Duodenal mucosa (tissue), 2 donors: ENCODE results near the gene SETSIP.
"Not testable (repeated sequence)": the region's sequence is repeated elsewhere in the genome, so short reads cannot be mapped to it uniquely, and the experiment has no call there.

Experiments used
- H3K27ac ChIP-seq: one replicate; pipeline ENCODE4 v1.7.0; 2013; ENCODE audit warnings: low read depth, low read length
- H3K27me3 ChIP-seq, 2 donors: one replicate each; pipeline ENCODE4 v1.7.0; 2013; ENCODE audit warnings: low read length in 2 of 2, control low read depth in 1 of 2; ENCODE audit not compliant: insufficient read depth in 2 of 2, control insufficient read depth in 1 of 2
- H3K36me3 ChIP-seq, 2 donors: one replicate each; pipeline ENCODE4 v1.7.0; 2013; ENCODE audit warnings: low read length in 2 of 2, control low read depth in 1 of 2; ENCODE audit not compliant: insufficient read depth in 2 of 2, control insufficient read depth in 1 of 2
- H3K4me1 ChIP-seq, 2 donors: one replicate each; pipeline ENCODE4 v1.7.0; 2013; ENCODE audit warnings: low read length in 2 of 2, control low read depth in 1 of 2; ENCODE audit not compliant: insufficient read depth in 2 of 2, control insufficient read depth in 1 of 2
- H3K4me3 ChIP-seq, 2 donors: one replicate each; pipeline ENCODE4 v1.7.0; 2013; ENCODE audit warnings: low read length in 2 of 2, low read depth in 1 of 2
- H3K9ac ChIP-seq, 2 donors: one replicate each; pipeline ENCODE4 v1.7.0; 2013; ENCODE audit warnings: low read length in 2 of 2, low read depth in 1 of 2
- H3K9me3 ChIP-seq, 2 donors: one replicate each; pipeline ENCODE4 v1.7.0; 2013; ENCODE audit warnings: low read length in 2 of 2, control low read depth in 1 of 2; ENCODE audit not compliant: control insufficient read depth in 1 of 2

SETSIP gene

DNA sequence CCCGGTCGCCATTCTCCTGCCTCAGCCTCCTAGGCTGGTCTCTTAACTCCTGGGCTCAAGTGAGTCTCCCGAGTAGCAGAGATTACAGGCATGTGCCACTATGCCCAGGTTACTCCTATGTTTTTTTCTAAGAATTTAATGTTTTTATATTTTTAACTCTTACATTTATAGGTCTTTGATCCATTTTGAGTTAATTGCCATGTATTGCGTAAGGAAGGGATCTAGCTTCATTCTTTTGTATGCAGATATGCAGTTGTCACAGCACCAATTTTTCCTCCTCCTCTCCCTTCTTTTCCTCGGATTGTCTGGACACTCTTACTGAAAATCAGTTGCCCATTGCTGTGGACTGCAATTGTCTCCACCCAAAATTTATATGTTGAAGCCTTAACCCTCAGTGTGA lies 16.4 kb upstream of the SETSIP start:
- H3K27me3 ChIP-seq: no peaks in the 10 kb centered on the region
- H3K27ac ChIP-seq: no peak overlapping the region
- peaks cover 0 to 2% of the 10 kb centered on the region in 2 donors for H3K9me3 ChIP-seq
- H3K4me3 ChIP-seq: no peak overlapping the region
- no peak overlapping the region for H3K9ac ChIP-seq
- no peaks in the 10 kb centered on the region for H3K36me3 ChIP-seq
- H3K4me1 ChIP-seq: no peaks in the 10 kb centered on the region

DNA sequence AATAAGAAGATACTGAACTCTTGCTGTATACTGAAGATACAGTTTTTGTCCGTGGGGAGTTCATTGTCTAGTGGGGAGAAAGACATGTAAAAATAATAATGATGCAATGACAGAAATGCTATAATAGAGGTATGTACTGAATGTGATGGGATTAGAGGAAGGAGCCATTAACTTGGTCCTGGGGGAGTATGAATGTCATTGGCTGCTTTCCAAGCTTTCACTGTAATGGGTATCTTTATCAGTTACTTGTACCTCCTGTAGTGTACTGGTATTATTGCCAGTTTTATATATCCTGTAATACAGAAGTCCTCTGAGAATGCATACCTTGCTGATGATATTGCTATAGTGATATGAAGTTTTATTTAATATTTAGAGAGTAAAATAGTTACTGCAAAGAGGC lies 12.3 kb upstream of the SETSIP start:
- Histone ChIP-seq H3K9ac (no peak overlapping the region), H3K27ac (no peak overlapping the region), H3K4me3 (no peak overlapping the region), H3K36me3 (peaks cover 0 to 3% of the 10 kb centered on the region in 2 donors), H3K27me3 (no peaks in the 10 kb centered on the region), H3K9me3 (peaks cover 10 to 19% of the 10 kb centered on the region in 2 donors), H3K4me1 (no peaks in the 10 kb centered on the region)

DNA sequence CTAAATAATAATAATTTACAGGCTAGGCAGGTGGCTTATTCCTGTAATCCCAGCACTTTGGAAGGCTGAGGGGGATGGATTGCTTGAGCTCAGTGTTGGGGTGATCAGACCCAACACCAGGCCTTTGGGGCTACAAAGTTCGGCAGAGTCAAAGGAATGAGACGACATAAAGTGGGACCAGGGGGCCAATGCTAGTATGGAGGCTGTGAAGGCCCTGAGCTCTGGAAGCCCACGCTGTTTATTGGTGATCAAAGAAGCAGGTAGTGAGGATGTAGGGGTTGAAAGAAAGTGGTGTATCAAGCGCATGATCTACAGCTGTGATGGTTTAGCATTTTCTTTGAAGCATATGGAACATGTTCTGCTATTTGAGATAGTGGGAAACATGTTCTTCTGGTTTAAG lies 10.5 kb upstream of the SETSIP start:
- Histone ChIP-seq H3K27ac (no peak overlapping the region), H3K4me3 (no peak overlapping the region), H3K4me1 (peaks cover 0 to 5% of the 10 kb centered on the region in 2 donors), H3K36me3 (peaks cover 0 to 3% of the 10 kb centered on the region in 2 donors), H3K9me3 (peaks cover 10 to 19% of the 10 kb centered on the region in 2 donors), H3K27me3 (no peaks in the 10 kb centered on the region), H3K9ac (no peak overlapping the region)

DNA sequence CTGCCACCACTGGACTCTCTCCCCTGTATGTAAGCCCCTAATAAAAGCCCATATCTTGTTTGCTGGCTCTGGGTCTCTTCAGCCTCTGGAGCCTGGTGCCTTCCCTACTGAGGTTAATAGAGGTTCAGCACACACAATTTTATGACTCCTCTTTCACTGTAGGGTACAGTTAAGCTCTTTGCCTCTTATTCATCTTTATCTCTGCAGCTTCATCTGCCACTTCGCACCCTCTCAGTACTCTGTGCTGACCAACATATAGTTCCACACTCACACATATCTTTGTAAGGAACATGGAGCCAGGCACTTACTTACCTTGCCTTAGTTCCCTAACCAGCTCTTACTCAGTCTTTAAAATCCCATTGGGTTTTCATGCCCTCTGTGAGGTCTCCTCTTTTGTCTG lies 9.4 kb upstream of the SETSIP start:
- Histone ChIP-seq H3K27ac (no peak overlapping the region), H3K4me3 (no peak overlapping the region), H3K27me3 (no peaks in the 10 kb centered on the region), H3K36me3 (peaks cover 0 to 3% of the 10 kb centered on the region in 2 donors), H3K9ac (no peak overlapping the region), H3K4me1 (peaks cover 0 to 8% of the 10 kb centered on the region in 2 donors), H3K9me3 (peaks cover 10 to 19% of the 10 kb centered on the region in 2 donors)

DNA sequence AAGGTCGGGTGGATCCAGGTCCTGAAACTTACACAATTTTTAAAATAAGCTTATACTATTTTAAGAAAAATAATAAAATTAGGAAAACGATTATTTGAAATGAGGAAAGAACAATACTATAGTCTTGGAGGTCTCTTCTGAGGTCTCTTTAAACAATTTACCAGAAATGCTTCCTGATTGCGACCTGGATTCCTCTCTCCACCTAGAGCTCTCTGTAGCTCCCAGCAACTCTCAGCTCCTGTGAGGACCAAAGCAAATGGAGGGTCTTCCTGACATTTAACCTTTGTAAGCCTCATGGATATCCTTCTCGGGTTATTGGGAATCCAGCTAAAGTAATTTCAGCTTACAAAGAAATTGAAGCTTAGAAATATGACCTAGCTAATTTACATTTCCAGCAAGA lies 5.8 kb upstream of the SETSIP start:
- Histone ChIP-seq H3K4me3 (peak overlapping the region; percentile 84 to 95), H3K9me3 (peaks cover 6 to 11% of the 10 kb centered on the region in 2 donors), H3K27ac (no peak overlapping the region), H3K27me3 (no peaks in the 10 kb centered on the region), H3K9ac (peak overlapping the region; percentile 58 to 91), H3K4me1 (peaks cover 0 to 9% of the 10 kb centered on the region in 2 donors), H3K36me3 (peaks cover 0 to 3% of the 10 kb centered on the region in 2 donors)

DNA sequence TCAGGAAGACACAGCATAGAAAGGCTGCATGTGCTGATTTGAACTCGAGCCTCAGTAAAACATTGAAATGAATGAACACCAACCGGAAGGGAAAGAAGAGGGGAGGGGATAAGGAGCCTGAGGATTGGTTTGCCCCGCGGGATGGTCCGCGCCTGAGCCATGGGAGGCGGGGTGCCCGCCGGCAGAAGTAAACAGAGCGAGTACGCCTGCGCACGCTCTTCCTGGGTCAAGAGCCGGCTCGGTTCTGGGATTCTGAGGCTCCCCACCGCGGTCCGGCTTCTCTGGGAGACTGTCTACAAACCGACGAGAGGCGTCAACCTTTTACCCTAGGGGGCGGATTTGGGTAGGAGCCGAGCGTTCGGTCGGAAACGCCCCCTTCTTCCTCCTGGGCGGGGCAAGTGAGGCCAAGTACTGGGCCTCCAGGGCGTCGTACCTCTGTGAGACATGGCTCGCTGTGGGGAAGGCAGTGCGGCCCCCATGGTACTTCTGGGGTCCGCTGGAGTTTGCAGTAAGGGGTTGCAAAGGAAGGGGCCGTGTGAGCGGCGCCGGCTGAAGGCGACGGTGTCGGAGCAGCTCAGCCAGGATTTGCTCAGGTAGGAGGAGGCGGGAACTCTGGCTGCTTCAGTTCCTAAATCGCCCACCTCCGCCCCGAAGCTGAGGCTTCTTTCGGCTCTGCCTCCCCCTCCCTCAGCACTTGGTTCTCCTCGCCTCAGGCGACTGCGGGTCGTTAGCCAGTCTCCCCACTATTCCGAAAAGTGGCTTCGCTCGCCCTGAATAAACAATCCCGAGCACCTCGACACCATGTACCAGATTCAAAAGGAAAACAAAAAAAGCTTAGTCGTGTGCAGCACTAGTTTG lies 5.1 kb upstream of the SETSIP start, which contains the start of gene BTBD8:
Gene BTBD8, plus strand, starts transcription at position 218 of the 858 bp plus-strand sequence. Its CDS starts 227 bp downstream, at position 445.
- peaks cover 0 to 9% of the 10 kb centered on the region in 2 donors for H3K4me1 ChIP-seq
- H3K27ac ChIP-seq: peak within 1 kb of the TSS; percentile 46

DNA sequence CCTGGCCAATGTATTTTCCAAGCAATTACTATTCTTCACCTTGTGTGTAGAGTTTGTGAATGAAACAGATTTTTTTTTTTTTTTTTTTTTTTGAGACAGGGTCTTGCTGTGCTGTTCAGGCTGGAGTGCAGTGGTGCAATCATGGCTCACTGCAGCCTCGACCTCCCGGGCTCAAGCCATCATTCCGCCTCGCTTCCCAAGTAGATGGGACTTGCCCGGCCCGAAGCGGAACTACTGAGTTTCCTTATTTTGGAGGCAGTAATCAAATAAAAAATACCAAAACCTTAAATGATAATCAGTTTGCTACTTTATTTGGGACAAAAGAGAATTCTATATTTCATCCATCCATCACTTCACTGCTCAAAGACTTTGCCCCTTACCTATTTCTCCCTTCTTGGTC lies 4.2 kb upstream of the SETSIP start:
- no peaks in the 10 kb centered on the region for H3K27me3 ChIP-seq
- peak overlapping the region in 1 of 2 donors; percentile 84 for H3K4me3 ChIP-seq
- no peak overlapping the region for H3K9ac ChIP-seq
- no peak overlapping the region for H3K27ac ChIP-seq
- peaks cover 0 to 9% of the 10 kb centered on the region in 2 donors for H3K4me1 ChIP-seq
- H3K36me3 ChIP-seq: no peaks in the 10 kb centered on the region
- peaks cover 0 to 3% of the 10 kb centered on the region in 2 donors for H3K9me3 ChIP-seq

More for the DNA sequence above, 5.1 kb upstream of the SETSIP start, which contains the start of gene BTBD8:
- Histone ChIP-seq H3K9ac (peak within 1 kb of the TSS; percentile 58 to 91), H3K4me3 (peak within 1 kb of the TSS; percentile 84 to 95), H3K9me3 (peaks cover 0 to 6% of the 10 kb centered on the region in 2 donors), H3K36me3 (no peaks in the 10 kb centered on the region), H3K27me3 (no peaks in the 10 kb centered on the region)

DNA sequence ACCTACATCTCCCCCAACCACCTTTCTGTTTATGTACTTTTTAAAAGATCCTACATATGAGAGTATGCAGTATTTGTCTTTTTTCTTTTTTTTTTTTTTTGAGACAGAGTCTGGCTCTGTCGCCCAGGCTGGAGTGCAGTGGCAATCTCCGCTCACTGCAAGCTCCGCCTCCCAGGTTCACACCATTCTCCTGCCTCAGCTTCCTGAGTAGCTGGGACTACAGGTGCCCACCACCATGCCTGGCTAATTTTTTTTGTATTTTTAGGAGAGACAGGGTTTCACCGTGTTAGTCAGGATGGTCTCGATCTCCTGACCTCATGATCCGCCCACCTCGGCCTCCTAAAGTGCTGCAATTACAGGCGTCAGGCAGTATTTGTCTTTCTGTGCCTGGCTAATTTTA lies 2.9 kb upstream of the SETSIP start:
- not testable (repeated sequence) for H3K4me1 ChIP-seq, H3K4me3 ChIP-seq, H3K27ac ChIP-seq, H3K36me3 ChIP-seq, H3K9ac ChIP-seq, H3K9me3 ChIP-seq, H3K27me3 ChIP-seq

DNA sequence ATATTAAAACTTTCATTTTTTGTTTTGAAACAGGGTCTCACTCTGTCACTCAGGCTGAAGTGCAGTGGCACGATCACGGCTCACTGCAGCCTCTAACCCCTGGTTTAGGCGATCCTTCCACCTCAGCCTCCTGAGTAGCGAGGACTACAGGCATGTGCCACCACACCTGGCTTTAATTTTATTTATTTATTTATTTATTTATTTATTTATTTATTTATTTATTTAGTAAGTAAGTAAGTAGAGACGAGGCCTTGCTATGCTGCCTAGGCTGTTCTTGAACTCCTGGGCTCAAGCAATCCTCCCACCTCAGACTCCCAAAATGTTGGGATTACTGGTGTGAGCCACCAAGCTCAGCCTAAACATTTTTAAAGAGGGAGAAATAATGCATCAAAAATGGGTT lies 1.2 kb upstream of the SETSIP start:
- H3K36me3 ChIP-seq: no peaks in the 10 kb centered on the region
- no peaks in the 10 kb centered on the region for H3K9me3 ChIP-seq
- no peak overlapping the region for H3K27ac ChIP-seq
- peaks cover 0 to 9% of the 10 kb centered on the region in 2 donors for H3K4me1 ChIP-seq
- no peaks in the 10 kb centered on the region for H3K27me3 ChIP-seq
- H3K9ac ChIP-seq: no peak overlapping the region
- no peak overlapping the region for H3K4me3 ChIP-seq

DNA sequence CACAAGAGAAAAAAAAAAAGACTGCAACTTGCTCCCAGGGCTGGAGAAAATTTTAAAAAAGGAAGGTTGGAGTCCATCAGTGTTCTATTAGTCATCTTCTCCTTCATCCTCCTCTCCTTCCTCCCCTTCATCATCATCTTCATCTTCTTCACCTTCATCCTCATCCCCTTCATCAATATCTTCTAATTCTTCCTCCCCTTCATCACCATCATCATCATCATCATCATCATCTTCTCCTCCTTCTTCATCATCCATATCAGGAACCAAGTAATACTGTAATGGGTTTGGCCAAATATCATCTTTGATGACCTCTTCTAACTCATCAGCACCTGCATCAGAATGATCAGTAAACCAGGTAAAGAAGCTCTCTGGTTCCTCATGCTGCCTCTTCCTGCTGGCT lies 765 bp downstream of the SETSIP start:
- H3K4me1 ChIP-seq, H3K36me3 ChIP-seq, H3K9ac ChIP-seq, H3K9me3 ChIP-seq, H3K27me3 ChIP-seq, H3K4me3 ChIP-seq, H3K27ac ChIP-seq: not testable (repeated sequence)
